Retina (tissue), 1 donor: ENCODE measurements around the gene OR14I1.

ENCODE experiments used
- DNase-seq: peaks from one replicate; pipeline ENCODE4 v3.0.0-alpha.2; 2016

Gene OR14I1

GRCh38 chr1:248702714-248703113 lies at the start of gene OR14I1:
OR14I1 (minus strand) TSS chr1:248702766.
- no peak for DNase-seq

- DNase-seq = no peak
These were observed 49.1 kb upstream of the OR14I1 start for GRCh38 chr1:248751635-248752034.

DNA sequence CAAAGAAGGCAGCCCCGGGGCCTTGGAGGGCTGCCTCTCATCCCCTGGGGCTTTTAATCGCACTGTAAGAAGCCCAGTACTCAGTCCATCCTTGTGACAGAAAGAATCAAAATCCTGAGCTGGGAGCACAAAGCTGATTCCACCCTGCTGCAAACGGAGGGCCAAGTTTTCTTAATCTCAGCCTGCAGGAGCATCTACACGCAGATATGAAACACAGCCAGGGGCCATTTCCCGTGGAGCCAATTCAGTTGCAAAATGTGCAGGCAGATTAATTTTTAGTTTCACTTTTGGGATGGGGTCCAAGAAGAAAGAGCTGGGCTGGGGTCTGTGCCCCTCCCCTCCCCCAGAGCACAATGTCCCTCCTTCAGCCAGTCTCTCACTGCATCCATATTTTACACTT lies 48.6 kb upstream of the OR14I1 start:
- DNase-seq = peak; percentile 6

DNA sequence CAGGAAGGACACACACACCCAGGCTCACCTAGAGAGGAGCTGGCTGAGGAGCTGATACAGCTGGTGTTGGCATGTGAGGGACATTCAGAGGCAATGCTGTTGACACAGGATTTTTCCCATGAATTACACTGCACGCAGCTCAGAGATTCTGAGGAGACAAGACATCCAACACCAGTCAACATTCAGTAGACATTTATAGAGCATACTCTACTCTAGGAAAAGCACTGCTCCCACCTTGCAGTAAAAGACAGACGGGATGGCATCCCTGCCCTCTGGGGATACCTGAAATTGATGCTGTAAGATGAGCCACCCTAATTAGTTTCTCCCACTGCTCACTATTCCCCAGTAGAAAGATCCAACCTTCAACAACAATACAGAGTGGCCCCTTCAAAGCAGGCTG lies 47.9 kb upstream of the OR14I1 start:
- no peak for DNase-seq

DNA sequence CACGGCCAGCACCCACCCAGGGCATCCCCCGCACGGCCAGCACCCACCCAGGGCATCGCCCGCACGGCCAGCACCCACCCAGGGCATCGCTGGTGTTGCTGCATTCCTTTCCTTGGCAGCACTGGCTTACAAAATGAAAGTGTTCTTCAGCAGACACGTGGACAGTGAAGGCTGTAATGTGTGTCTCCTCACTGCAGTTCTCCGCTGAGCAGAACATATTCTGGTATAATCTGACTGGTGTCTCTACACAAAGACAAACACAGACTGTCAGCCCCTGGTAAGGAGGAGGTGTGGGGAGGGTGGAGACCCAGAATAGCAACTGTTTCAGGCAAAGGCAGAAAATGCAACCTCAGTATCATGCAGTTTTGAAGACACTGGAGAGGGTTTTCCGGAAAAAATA lies 45.6 kb upstream of the OR14I1 start:
- DNase-seq = no peak

- DNase-seq = no peak
These were observed 38.3 kb upstream of the OR14I1 start for GRCh38 chr1:248740876-248741275.

DNA sequence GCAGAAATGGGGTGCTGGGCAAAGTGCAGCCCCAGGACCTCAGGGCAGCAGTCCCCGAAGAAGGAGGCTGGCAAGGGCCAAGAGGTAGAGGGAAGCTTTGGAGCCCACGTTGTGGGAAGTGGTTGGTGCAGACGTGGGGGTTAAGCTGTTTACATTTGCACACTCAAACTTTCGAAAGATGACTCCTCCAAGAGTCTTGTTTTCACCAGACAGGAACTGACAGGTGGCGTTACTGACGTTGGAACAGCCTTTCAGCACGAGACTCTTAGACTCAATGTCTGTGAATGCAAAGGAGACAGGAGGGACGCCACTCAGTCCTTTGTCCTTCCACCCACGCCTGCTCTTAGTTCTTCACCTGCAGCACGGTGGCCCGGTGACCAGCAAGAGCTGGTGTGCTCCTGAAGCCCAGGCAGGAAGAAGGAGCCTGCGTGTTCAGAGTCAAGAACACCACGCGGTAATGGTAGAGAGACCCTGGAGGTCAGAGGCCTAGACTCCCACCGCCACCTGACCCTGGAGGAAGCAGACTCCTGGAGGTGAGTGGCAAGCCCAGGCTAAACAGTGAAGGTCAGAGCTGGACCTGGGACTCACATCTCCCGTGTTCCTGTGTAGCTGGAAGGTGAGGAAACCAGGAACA lies 37.1 kb upstream of the OR14I1 start:
- no peak for DNase-seq

DNA sequence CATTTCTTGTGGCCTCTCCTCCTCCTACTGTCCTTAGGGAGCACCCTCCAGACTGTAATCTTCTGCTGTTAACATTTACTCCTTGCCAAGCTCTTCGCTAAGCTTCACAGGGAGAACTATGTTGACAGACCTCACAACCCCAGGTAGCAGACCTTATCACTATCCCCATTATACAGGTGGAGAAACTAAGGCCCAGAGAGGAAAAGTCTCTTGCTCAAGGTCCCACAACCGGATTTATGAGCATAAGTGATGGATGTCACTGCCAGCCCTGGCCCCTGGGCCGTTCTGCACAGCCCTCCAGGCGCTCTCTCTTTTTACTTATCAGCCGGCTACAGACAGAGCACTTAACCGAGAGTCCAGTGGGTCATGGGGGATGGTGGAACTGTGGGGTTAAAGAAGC lies 34.9 kb upstream of the OR14I1 start:
- no peak for DNase-seq

GRCh38 chr1:248736977-248737376 lies 34.4 kb upstream of the OR14I1 start:
- no peak for DNase-seq

- no peak for DNase-seq
These were observed 31.0 kb upstream of the OR14I1 start for GRCh38 chr1:248733566-248733965.

- DNase-seq = no peak
These were observed 28.2 kb upstream of the OR14I1 start for GRCh38 chr1:248730507-248731335.

DNA sequence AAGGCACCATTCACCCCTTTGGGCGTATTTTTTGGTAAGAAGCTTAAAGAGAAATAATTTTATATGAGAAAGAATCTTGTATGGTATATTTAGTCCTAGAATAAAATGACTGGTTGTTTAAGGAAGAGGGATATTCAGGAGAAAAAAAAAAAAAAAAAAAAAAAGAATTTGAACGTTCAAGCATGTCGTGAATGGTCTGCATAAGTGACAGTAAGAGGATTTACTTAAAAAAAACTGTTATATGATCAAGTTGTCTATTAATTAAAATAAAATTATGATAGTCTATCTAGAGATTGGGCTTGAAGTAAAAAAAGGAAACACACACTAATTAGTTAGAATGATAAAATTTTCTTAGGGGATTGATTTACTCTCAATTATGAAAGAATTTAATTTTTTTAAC lies 11.7 kb upstream of the OR14I1 start:
- DNase-seq = no peak

GRCh38 chr1:248710305-248710900 lies 7.8 kb upstream of the OR14I1 start:
- DNase-seq = no peak

GRCh38 chr1:248704606-248705005 lies 2.0 kb upstream of the OR14I1 start:
- no peak for DNase-seq

DNA sequence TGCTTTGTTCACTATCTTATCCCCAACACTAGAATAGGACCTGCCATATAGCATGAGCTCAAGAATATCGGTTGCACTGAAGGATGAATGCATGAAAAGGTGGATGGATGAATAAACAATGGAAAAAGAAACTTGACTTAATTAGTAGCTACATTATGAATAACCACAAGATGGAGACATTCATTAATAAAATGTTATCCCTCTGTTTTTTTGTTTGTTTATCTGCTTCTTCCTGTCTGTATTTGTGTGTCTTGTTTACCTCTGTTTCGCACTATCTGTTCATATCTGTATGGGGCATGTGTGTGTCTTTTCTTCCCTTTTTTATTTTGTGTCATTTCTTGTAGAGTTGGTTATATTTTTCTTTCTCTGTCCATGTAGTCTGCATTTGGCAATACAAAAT lies 1.1 kb upstream of the OR14I1 start:
- DNase-seq = no peak

DNA sequence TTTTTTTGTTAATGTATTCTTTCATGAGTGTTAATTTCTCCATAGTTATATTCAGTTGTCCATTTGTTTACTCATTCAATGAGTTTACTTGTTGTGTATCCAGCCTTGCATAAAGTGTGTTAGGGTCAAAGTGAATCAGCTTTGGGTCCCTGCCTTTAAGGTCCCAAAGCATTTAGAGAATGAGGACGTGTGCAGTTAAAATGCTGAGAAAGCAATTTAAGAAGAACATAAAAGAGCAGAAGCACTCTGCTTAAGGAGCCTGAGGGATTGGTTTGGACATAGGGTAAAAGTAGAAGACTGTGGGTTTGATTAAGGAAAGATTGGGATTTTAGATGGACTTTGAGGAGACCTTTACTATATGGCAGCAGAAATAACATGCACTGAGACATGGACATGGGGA lies 3.5 kb downstream of the OR14I1 start:
- DNase-seq = no peak

- no peak for DNase-seq
These were observed 4.7 kb downstream of the OR14I1 start for GRCh38 chr1:248697907-248698306.

GRCh38 chr1:248696774-248697173 lies 5.8 kb downstream of the OR14I1 start:
- no peak for DNase-seq

GRCh38 chr1:248696261-248696660 lies 6.3 kb downstream of the OR14I1 start:
- no peak for DNase-seq

GRCh38 chr1:248695451-248696132 lies 7.0 kb downstream of the OR14I1 start:
- no peak for DNase-seq

DNA sequence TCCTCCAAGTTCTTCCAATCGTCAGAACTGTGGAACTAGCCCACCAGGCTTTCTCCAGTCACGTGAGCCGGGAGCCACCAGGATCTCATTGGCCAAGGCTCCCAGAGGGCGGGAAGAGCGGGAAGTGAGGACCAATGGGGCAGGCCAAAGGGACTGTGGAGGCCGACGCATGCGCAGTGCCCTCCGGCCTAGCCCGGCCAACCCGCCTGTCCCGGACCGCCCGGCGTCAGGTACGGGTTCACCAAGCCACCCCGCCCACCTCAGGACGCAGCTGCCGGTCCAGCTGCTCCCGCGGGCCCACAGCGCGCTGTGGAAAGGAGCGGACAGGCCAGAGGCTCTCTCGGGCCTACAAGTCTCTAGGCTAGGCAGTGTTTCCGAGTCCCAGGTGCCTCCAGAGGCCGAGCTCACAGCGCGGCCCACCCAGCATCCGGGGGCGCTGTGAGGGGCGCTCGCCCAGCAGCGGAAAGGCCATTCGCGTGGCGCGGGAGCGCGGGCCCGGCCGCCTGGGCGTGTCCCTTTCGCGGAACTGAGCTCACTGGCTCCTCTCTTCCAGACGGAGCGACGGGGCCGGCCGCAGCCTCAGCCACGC lies 10.9 kb downstream of the OR14I1 start:
- no peak for DNase-seq

DNA sequence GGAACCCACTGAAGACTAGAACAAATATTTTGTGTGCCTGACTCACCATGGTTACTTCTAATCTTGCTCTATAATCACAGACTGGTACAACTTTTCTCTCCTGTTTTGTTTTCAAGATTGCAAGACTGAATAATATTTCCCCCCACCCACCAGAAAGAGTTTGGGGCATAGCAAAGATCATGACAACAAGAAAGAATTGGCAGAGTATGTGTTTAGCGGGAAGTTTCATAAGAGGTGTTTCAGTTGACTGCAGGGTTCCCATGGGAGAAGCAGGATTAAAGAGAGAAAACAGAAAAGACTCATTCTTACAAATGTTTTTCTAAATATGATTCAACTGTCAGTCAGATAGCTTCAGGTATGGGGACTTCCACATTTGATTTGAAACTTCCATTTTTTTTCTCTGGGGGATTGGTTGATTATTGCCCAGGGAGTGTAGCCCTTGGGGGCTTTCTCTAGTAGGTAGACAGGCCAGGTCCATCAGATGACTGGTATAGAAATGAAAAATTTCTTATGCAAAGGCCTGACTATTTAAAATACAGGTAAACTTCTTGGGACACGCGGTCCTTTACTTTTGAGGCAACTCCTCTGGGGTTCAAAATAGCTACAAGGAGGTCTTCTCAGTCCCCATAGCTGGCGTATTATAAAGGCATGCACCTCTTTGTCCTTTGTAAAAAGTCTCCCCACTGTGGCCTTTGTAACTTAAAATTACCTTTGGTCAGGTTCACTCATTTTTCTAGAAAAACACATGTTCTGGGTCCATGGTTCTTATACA lies 13.9 kb downstream of the OR14I1 start:
- DNase-seq = no peak
